CD14-positive monocyte (primary cell): ENCODE results near the gene OLFM1. TPM values are rescaled to one million over a fixed set of nuclear protein-coding genes. Genes with fewer than 3 reads are reported as not detected.

Experiments used
- DNase-seq, 3 donors: peaks; one replicate each; pipeline ENCODE4 v3.0.0-alpha.2; 2011 to 2022
- H2AFZ ChIP-seq: 2 replicates; pipeline ENCODE4 v1.6.0; 2012; ENCODE audit warnings: mild to moderate bottlenecking, low read depth, low read length, inconsistent platforms; ENCODE audit not compliant: insufficient read depth, poor library complexity, severe bottlenecking
- H3K27ac ChIP-seq, 2 donors: 1 replicate in 1 of 2; 2 replicates in 1 of 2; pipeline ENCODE4 v1.5.1; 2012 to 2013; ENCODE audit warnings: low read length in 2 of 2, control low read depth in 1 of 2, inconsistent platforms in 1 of 2, low read depth in 1 of 2, mild to moderate bottlenecking in 1 of 2
- H3K27me3 ChIP-seq, 2 donors: one replicate each; pipeline versions ENCODE4 v1.6.0 to v1.6.1; 2011 to 2013; ENCODE audit warnings: low read length in 2 of 2; ENCODE audit not compliant: control insufficient read depth in 2 of 2, insufficient read depth in 2 of 2
- H3K36me3 ChIP-seq, 2 donors: replicated peaks in 1 of 2; 1 replicate in 1 of 2; 2 replicates in 1 of 2; pipeline versions ENCODE4 v1.5.1 to v1.6.1; 2012 to 2013; ENCODE audit warnings: low read length in 2 of 2, control low read depth in 1 of 2, inconsistent platforms in 1 of 2, mild to moderate bottlenecking in 1 of 2; ENCODE audit not compliant: insufficient read depth in 2 of 2, control insufficient read depth in 1 of 2
- H3K4me1 ChIP-seq, 2 donors: 1 replicate in 1 of 2; 2 replicates in 1 of 2; pipeline versions ENCODE4 v1.5.1 to v1.6.1; 2012 to 2013; ENCODE audit warnings: low read length in 2 of 2, control low read depth in 1 of 2, inconsistent platforms in 1 of 2, mild to moderate bottlenecking in 1 of 2, moderate library complexity in 1 of 2; ENCODE audit not compliant: insufficient read depth in 2 of 2, control insufficient read depth in 1 of 2
- H3K4me2 ChIP-seq: replicated peaks from 2 replicates; pipeline ENCODE3; 2012; ENCODE audit warnings: low read length, moderate library complexity, mild to moderate bottlenecking; ENCODE audit not compliant: poor library complexity, severe bottlenecking; ENCODE audit errors: extremely low read depth
- H3K4me3 ChIP-seq, 3 experiments: fragments of 200-600 bp in 1 of 3; sonication (generic) in 1 of 3; replicated peaks in 1 of 3; 1 replicate in 2 of 3; 2 replicates in 1 of 3; pipeline ENCODE4 v1.5.1; 2011 to 2013; ENCODE audit warnings: low read length in 3 of 3, mild to moderate bottlenecking in 3 of 3, control low read depth in 2 of 3, low read depth in 2 of 3, inconsistent platforms in 1 of 3, moderate library complexity in 1 of 3
- H3K79me2 ChIP-seq: 2 replicates; pipeline ENCODE4 v1.6.0; 2012; ENCODE audit warnings: mild to moderate bottlenecking, control low read depth, inconsistent platforms, low read length, moderate library complexity; ENCODE audit not compliant: insufficient read depth
- H3K9ac ChIP-seq: 2 replicates; pipeline ENCODE4 v1.6.0; 2017; ENCODE audit warnings: low read length, mild to moderate bottlenecking; ENCODE audit not compliant: insufficient read depth, poor library complexity, severe bottlenecking
- H3K9me3 ChIP-seq, 2 donors: replicated peaks in 1 of 2; 1 replicate in 1 of 2; 2 replicates in 1 of 2; pipeline versions ENCODE4 v1.5.1 to v1.6.1; 2012 to 2013; ENCODE audit warnings: low read length in 2 of 2, control low read depth in 1 of 2; ENCODE audit not compliant: control insufficient read depth in 1 of 2, insufficient read depth in 1 of 2
- H4K20me1 ChIP-seq: 2 replicates; pipeline ENCODE4 v1.6.0; 2012; ENCODE audit warnings: mild to moderate bottlenecking, low read length, control low read depth, moderate library complexity; ENCODE audit not compliant: insufficient read depth
- H3K27ac Mint-ChIP-seq, 7 donors: one replicate each; pipeline ENCODE4 v1.8.0; 2020; ENCODE audit warnings: mild to moderate bottlenecking in 7 of 7, mixed read lengths in 7 of 7, moderate library complexity in 6 of 7, inconsistent platforms in 2 of 7
- H3K27me3 Mint-ChIP-seq, 3 donors: one replicate each; pipeline ENCODE4 v1.8.0; 2021 to 2022; ENCODE audit warnings: low read depth in 3 of 3, mild to moderate bottlenecking in 3 of 3, mixed read lengths in 3 of 3, moderate library complexity in 3 of 3, inconsistent platforms in 1 of 3
- H3K36me3 Mint-ChIP-seq, 2 donors: one replicate each; pipeline ENCODE4 v1.8.0; 2020; ENCODE audit warnings: mixed read lengths in 2 of 2, inconsistent platforms in 1 of 2, mild to moderate bottlenecking in 1 of 2
- H3K4me1 Mint-ChIP-seq: one replicate; pipeline ENCODE4 v1.8.0; 2020; ENCODE audit warnings: mild to moderate bottlenecking, mixed read lengths
- H3K4me3 Mint-ChIP-seq, 2 donors: one replicate each; pipeline ENCODE4 v1.8.0; 2020; ENCODE audit warnings: mild to moderate bottlenecking in 2 of 2, mixed read lengths in 2 of 2, moderate library complexity in 1 of 2
- H3K9me3 Mint-ChIP-seq, 7 donors: one replicate each; pipeline ENCODE4 v1.8.0; 2020 to 2022; ENCODE audit warnings: mixed read lengths in 7 of 7, mild to moderate bottlenecking in 6 of 7, moderate library complexity in 6 of 7, inconsistent platforms in 2 of 7
- WGBS: methylation state at CpG from one replicate; pipeline ENCODE4 v1.1.5; 2013; ENCODE audit warnings: missing lambda C conversion rate; ENCODE audit not compliant: insufficient coverage; 5-methylcytosine and 5-hydroxymethylcytosine counted together
- intact Hi-C, 2 donors: fragments of 100-400 bp; cut with micrococcal nuclease; formaldehyde crosslinking; loops; one replicate each; pipeline versions ENCODE4 v1.15.0 to v1.15.1; 2023
- polyA plus RNA-seq, 3 donors: library from polyadenylated mRNA; depleted of rRNA in 1 of 3; unstranded in 2 of 3; stranded (reverse) in 1 of 3; fragments of 300-500 nt in 2 of 3; fragments of >200 nt in 1 of 3; fragmentation: Illumina TruSeq in 2 of 3; gene quantifications; 1 replicate in 2 of 3; 2 replicates in 1 of 3; pipeline ENCODE4 v1.2.3, GENCODE V29; 2012 to 2021
- TF ChIP-seq, protein P1 (sequence below): fragments of 200-600 bp; IDR thresholded peaks from one replicate; pipeline ENCODE4 v1.8.0; 2022; ENCODE audit warnings: antibody characterized with exemption, mild to moderate bottlenecking

The OLFM1 gene
- polyA plus RNA-seq, 3 donors = 7.6 to 10.9 (median 9.4) TPM

GRCh38 chr9:135070964-135071735, 16.3 kb upstream of the OLFM1 start:
- no peak for DNase-seq
- no peak overlapping the region for H3K4me3 Mint-ChIP-seq
- Histone ChIP-seq H4K20me1 (no peaks in the 10 kb centered on the region), H3K9me3 (peaks cover 0 to under 1% of the 10 kb centered on the region in 2 donors), H3K9ac (no peak overlapping the region), H3K27me3 (peaks cover 9 to 34% of the 10 kb centered on the region in 2 donors), H2AFZ (no peak overlapping the region), H3K4me3 (no peak overlapping the region), H3K4me2 (no peak overlapping the region), H3K36me3 (no peaks in the 10 kb centered on the region), H3K27ac (no peak overlapping the region), H3K79me2 (no peaks in the 10 kb centered on the region), H3K4me1 (no peaks in the 10 kb centered on the region)
- H3K36me3 Mint-ChIP-seq = peaks cover 0 to 1% of the 10 kb centered on the region in 2 donors
- peaks cover 28 to 62% (median 50%) of the 10 kb centered on the region in 3 donors for H3K27me3 Mint-ChIP-seq
- intact Hi-C loops = no loop called here
- WGBS = 55% methylated on average over 4 of the region's 16 CpGs
- H3K4me1 Mint-ChIP-seq = peaks cover 3% of the 10 kb centered on the region
- TF ChIP-seq, protein P1, sequence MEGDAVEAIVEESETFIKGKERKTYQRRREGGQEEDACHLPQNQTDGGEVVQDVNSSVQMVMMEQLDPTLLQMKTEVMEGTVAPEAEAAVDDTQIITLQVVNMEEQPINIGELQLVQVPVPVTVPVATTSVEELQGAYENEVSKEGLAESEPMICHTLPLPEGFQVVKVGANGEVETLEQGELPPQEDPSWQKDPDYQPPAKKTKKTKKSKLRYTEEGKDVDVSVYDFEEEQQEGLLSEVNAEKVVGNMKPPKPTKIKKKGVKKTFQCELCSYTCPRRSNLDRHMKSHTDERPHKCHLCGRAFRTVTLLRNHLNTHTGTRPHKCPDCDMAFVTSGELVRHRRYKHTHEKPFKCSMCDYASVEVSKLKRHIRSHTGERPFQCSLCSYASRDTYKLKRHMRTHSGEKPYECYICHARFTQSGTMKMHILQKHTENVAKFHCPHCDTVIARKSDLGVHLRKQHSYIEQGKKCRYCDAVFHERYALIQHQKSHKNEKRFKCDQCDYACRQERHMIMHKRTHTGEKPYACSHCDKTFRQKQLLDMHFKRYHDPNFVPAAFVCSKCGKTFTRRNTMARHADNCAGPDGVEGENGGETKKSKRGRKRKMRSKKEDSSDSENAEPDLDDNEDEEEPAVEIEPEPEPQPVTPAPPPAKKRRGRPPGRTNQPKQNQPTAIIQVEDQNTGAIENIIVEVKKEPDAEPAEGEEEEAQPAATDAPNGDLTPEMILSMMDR = no peak
- no peak overlapping the region for H3K27ac Mint-ChIP-seq
- peaks cover 0 to 7% (median 2%) of the 10 kb centered on the region in 7 donors for H3K9me3 Mint-ChIP-seq

- Mint-ChIP-seq H3K4me1 (peaks cover 5% of the 10 kb centered on the region), H3K27ac (no peak overlapping the region), H3K36me3 (peaks cover 0 to 1% of the 10 kb centered on the region in 2 donors), H3K4me3 (no peak overlapping the region), H3K27me3 (peaks cover 39 to 77% (median 66%) of the 10 kb centered on the region in 3 donors), H3K9me3 (peaks cover 0 to 10% (median 7%) of the 10 kb centered on the region in 7 donors)
- Histone ChIP-seq H3K9ac (no peak overlapping the region), H3K4me2 (no peak overlapping the region), H3K4me3 (no peak overlapping the region), H3K9me3 (peaks cover 0 to 4% of the 10 kb centered on the region in 2 donors), H2AFZ (no peak overlapping the region), H3K27ac (no peak overlapping the region), H3K79me2 (no peaks in the 10 kb centered on the region), H3K4me1 (no peaks in the 10 kb centered on the region), H4K20me1 (no peaks in the 10 kb centered on the region), H3K36me3 (no peaks in the 10 kb centered on the region), H3K27me3 (peaks cover 11 to 53% of the 10 kb centered on the region in 2 donors)
- DNase-seq = no peak
- 89% methylated on average over 6 of the region's 13 CpGs for WGBS
- TF ChIP-seq, protein P1 = no peak
- intact Hi-C loops = no loop called here
Measured at GRCh38 chr9:135073081-135073740, 14.3 kb upstream of the OLFM1 start.
